HG02588 (cell line): ENCODE data around the gene SSR4.

ENCODE experiments used
- ATAC-seq: cut with Tn5 transposase; IDR thresholded peaks from one replicate; pipeline ENCODE4 v1.9.1; 2021; ENCODE audit warnings: mild to moderate bottlenecking, moderate library complexity; ENCODE audit not compliant: unreplicated experiment

The SSR4 gene

DNA sequence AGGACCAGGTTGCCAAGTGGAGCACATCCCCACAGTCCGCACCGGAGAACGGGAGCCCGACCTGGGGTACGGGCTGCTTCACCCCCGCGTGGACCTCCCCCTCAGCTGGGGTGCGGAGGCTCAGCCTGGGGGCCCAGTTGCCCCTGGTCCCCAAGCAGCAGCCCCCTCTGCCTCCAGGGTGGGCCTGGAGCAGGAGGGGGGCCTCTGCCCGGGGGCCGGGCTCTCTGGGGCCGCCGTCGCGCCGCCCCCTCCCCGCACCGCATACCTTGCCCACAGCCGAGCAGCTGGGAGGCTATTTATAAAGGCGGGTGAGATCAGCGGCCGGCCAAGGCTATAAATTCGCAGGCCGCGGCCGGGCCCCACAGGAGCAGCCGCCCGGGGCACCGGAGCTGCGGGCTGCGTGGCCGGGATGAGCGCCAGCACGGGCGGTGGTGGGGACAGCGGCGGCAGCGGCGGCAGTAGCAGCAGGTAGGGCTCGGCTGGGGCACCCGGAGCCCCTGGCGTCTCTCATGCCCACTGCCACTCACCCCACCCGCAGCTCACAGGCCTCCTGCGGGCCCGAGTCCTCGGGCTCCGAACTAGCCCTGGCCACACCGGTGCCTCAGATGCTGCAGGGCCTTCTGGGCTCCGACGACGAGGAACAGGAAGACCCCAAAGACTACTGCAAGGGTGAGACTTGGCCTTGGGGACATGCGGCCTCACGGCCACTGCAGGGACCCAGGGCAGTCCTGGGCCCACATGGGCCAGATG lies 13.6 kb upstream of the SSR4 start, which contains the start of gene SRPK3:
Gene SRPK3 (plus strand): TSS at position 364 of the 750 bp plus-strand sequence. CDS start 46 bp downstream, at position 410.
- ATAC-seq, result no peak

DNA sequence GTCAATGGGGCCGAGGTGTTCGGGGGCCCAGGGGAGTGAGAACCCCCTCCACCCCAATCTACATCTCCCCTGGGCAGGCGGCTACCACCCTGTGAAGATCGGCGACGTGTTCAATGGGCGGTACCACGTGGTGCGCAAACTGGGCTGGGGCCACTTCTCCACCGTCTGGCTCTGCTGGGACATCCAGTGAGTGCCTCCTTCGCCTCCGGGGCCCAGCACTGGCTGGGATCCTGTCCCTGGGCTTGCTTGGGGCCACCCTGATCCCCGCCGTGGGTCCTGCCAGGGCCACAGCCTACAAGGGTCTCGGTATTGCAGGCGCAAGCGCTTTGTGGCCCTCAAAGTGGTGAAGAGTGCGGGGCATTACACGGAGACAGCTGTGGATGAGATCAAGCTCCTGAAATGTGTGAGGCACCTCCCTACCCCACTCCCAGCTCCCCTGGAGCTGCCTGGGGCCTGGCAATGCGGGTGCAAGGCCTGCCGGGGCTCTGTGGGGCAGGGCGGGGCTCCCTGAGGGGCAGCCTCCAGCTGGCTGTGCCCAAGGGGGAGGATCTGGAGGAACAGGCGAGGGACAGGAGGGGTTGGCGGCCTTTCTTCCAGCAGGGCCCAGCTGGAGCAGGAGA lies 12.9 kb upstream of the SSR4 start:
- no peak for ATAC-seq

GRCh38 chrX:153782313-153782712 lies 12.2 kb upstream of the SSR4 start:
- ATAC-seq, result no peak

GRCh38 chrX:153782871-153783270 lies 11.6 kb upstream of the SSR4 start:
- no peak for ATAC-seq

- ATAC-seq, result no peak
Measured at GRCh38 chrX:153783378-153784013, 11.0 kb upstream of the SSR4 start.

DNA sequence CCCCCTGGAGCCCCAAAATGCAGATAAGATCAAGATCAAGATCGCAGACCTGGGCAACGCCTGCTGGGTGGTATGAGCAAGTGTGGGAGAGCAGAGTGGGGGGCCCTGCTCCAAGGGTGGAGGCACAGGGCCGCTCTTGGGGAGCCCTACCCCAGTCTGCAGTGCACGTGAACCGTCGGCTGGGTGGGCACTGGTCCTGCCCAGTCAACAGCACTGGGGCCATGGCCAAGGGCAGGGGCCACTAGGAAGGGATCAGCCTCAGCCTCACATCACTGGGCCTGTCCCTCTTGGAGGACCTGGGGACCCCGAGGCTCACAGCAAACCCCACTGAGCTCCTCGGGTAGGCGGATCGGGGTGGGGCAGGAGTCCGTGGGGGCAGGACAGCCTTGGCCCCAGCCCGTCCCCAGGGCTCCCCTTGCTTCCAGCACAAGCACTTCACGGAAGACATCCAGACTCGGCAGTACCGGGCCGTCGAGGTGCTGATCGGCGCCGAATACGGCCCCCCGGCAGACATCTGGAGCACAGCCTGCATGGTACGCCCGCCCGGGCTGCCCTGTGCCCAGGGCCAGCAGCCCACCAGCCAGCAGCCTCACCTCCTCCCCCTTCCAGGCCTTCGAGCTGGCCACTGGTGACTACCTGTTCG lies 10.0 kb upstream of the SSR4 start:
- no peak for ATAC-seq

DNA sequence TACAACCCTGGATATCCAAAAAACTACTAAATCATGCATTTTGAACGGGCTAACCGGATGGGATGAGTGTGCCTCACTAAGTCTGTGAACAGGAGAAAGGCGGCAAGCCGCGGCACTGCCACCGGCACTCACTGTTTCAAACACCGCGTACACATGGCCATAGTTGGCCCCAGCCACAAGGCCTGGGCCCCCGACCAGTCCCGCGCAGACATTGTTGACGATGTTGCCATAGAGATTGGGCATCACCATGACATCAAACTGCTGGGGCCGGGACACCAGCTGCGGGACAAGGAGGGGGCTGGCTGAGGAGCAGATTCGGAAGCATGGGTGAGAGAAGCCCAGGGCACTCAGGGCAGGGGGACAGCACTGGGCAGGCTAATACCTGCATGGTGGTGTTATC lies 7.8 kb upstream of the SSR4 start:
- ATAC-seq, result no peak

GRCh38 chrX:153789654-153790053 lies 4.8 kb upstream of the SSR4 start:
- no peak for ATAC-seq

- no peak for ATAC-seq
Measured at GRCh38 chrX:153791104-153791852, 3.2 kb upstream of the SSR4 start.

DNA sequence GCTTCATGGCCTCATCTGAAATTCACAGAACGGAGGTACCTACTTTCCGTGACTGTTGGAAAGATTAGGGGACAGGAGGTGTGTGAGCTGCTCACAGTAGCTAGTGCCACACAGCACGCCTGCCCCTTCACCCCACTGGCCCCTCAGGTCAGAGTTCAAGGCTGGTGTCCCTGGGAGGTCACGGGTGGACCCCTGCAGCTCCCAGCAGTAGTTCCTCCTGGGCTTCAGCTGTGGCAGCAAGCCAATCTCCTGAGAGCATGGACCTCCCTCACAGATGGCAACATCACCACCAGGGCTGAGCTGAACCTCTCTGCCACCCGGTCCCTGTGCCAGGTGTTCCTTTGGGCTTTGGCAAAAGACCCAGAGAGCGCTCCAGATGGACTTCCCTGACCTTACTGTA lies 2.1 kb upstream of the SSR4 start:
- no peak for ATAC-seq

DNA sequence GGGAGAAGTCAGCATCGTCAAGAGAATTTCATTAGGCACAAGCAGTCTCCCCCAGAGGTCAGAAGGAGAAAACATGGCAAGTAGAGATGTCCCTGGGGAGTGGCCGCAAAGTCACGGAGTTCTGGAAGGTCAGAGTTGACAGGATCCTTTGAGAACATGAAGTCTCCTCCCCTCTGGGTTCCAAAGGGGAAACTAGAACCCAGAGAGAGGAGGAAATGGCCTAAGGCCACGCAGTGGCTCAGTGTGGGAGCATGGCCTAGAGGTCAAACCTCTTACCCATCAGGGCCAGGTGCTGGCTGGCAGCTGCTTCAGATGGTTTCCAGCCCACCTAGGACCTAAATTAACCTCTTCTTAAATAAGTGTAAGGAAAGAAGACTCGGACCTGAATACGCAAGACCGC lies 1.2 kb upstream of the SSR4 start:
- no peak for ATAC-seq

DNA sequence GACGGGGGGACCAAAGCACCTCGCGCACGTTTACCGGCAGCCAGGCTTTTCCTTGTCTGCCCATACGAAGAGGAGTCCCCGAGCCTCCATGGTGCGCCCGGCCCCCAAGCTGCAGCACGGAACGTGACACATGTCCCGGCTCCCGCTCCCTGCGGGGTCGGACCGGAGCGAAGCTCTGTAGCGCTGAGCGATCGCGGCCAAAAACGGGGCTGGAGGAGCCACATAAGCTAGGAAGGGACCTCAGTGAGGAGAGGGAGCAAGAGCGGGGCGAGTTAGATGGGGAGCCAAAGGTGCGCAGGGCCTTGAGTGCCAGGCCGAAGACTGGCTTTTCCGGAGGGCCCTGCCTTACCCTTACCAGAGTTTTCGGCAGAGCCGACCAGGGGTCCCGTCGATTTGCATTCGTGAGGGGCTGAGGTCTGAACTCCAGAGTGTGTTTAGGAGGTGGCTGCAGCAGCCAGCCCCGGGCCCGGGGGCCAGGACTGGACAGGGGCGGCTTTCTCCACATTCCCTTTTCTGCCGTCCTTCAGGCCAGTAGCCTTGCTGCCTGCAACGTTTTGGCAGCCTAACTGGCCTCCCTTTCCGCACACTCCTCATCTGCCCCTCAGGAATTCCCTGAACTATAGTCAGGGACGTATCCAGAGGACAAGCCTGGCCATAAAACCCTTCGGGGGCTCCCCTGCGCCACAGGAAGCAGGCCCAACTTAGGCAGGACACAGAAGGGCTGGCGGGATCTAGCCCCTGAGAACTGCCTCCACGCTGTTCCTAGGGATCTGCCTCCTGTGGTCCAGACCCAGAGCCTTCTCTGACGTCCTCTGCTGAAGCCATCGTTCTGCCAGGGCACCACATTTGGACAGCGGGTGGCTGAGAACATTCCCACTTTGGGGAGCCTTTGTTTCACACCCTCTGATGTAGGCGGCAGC lies 689 bp downstream of the SSR4 start:
- ATAC-seq, result no peak

- ATAC-seq, result no peak
Measured at GRCh38 chrX:153797415-153798015, 3.0 kb downstream of the SSR4 start.

GRCh38 chrX:153799326-153799725 lies 4.9 kb downstream of the SSR4 start:
- no peak for ATAC-seq

DNA sequence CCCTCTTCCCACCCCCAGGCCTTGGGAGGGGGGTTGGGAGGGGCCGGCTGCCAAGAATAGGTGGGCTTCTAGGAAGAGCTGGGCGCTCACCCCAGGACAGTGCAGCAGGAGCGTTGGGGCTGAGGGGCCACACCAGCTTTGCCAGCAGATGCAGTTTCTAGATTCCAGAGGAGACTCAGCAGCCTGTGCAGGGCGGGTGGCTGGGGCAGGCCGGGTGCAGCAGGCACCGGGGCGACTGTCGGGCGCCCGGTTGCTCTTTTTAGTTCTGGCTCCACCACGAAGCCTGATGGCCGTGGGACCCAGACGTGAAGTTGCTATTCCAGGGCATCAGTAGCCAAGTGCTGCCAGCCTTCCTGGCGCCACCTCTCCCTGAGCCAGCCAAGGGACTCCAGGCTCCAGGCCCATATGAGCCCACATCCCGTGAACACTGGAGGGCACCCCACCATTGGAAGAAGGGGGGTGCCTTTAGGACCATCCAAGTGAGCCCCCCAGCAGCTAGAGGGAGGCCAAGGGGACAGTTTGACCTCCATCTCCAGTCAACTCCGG lies 5.8 kb downstream of the SSR4 start:
- ATAC-seq, result no peak

- ATAC-seq, result no peak
Measured at GRCh38 chrX:153800746-153801145, 6.3 kb downstream of the SSR4 start.

- ATAC-seq, result no peak
Measured at GRCh38 chrX:153801669-153802068, 7.2 kb downstream of the SSR4 start.

GRCh38 chrX:153802513-153803045 lies 8.1 kb downstream of the SSR4 start:
- no peak for ATAC-seq
